Measurements from ENCODE around the gene ABCG4.
"Not testable (repeated sequence)": the region's sequence is repeated elsewhere in the genome, so short reads cannot be mapped to it uniquely, and the experiment has no call there.

Gene ABCG4

GRCh38 chr11:119116601-119117000, 32.3 kb upstream of the ABCG4 start:
- DNase-seq, result no peak

DNA sequence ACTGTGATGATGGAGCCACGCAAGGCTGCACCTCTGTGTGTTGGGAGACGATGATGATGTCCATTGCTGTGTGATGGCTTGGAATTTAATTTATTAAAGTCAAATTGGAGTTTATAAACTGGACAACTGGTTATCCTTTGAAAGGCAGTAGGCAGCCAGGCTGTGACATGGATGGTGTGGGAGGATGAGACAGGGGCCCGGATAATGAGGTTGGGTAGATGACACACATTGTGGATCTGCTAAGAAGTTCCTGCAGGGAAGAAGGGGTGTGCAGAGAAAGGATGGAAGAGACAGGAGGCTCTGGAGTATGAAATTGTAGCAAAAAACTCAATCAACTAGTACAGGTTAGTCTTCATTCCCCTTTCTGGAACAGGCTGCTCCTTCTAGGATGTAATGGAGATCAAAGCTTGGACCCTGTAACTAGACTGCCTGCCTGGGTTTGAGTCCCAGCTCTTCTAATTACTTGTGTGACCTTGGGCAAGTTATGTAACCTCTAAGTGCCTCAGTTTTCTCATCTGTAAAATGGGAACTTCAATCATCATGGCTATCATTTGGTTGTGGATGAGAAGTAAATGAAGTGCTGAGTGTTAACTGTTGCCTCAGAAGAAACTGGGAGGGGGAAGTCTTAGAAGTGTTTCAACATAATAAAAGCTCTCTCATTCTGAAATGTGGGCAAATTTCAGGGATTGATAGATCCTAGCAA, 31.7 kb upstream of the ABCG4 start:
- no peak for DNase-seq

- no peak for DNase-seq
Measured at GRCh38 chr11:119118227-119118626, 30.6 kb upstream of the ABCG4 start.

- DNase-seq, result no peak
Measured at GRCh38 chr11:119118946-119119345, 29.9 kb upstream of the ABCG4 start.

DNA sequence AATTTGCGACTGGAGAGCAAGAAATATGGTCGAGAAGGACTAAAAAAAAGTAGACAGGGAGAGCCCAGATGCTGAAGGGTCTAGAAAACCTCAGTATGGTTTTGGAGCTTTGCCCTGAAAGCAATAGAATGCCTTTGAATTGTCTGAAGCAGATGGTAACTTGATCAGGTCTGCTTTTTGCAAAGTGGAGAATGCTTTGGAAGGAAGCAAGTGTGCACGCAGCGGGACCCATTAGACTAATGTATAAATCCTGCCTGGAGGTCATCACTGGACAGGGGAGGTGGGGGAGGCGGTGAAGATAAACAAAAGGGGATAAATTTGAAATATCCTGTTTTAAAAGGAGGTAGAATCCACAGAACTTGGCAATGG, 28.2 kb upstream of the ABCG4 start:
- DNase-seq, result no peak

DNA sequence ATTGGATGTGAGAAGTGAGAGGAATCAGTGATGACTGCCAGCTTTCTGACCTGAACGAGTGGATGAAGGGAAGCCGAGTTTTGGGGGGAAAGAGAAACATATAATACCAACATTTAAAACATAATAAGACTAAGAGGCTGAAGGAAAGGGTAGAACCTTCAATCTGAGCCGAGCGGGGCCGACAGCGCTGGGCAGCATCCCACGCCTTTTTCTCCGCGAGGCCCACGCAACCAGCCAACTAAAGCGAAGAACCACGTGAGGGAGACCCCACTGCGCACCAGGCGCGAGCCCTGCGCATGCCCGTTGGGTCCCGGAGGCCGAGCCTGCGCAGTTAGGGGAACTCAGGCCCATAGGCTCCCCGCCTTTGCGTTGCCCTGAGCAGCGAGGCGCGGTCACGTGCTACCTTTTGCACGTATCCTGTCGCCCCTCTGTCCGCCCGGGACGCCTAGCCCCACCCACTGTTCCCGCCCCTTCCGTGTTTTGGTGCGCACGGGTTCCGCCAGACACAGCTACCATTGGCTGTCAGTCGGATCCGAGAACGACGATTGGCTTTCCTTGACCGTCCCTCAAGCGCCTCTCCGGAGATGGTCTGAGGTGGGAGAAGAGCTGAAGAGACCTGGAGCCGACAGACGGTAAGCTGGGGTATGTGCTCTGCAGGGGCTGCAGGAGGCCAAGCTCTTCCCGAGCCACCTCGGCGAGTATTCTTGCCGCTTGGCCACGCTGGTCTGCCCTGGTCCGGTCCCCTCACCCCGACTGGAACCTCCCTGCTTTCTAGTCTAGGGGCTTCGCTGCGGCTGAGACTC, 27.6 kb upstream of the ABCG4 start, which contains the start of gene HINFP:
HINFP (plus strand) TSS at position 573 of the 803 bp plus-strand sequence. CDS start 5,365 bp downstream, outside the sequence.
- peak; percentile 100 for DNase-seq

DNA sequence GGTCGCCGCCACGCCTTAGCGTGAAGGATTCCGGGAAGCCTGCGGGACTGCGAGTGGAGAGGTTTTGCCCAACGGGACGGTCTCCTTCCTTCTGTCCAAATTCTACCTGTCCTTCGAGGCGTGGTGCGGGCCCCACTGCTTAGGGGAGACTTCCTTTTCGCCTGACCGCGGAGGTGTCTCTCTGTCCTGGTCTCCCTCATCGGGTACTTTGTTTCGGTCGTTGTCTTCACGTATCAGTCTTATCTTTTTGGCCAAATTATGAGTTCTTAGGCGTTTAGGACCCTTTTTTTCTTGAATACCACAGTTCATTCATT, 27.1 kb upstream of the ABCG4 start:
- DNase-seq, result no peak

- no peak for DNase-seq
Measured at GRCh38 chr11:119125821-119126220, 23.0 kb upstream of the ABCG4 start.

GRCh38 chr11:119126675-119127268, 22.1 kb upstream of the ABCG4 start:
- DNase-seq, result no peak

GRCh38 chr11:119130662-119131061, 18.2 kb upstream of the ABCG4 start:
- DNase-seq, result no peak

DNA sequence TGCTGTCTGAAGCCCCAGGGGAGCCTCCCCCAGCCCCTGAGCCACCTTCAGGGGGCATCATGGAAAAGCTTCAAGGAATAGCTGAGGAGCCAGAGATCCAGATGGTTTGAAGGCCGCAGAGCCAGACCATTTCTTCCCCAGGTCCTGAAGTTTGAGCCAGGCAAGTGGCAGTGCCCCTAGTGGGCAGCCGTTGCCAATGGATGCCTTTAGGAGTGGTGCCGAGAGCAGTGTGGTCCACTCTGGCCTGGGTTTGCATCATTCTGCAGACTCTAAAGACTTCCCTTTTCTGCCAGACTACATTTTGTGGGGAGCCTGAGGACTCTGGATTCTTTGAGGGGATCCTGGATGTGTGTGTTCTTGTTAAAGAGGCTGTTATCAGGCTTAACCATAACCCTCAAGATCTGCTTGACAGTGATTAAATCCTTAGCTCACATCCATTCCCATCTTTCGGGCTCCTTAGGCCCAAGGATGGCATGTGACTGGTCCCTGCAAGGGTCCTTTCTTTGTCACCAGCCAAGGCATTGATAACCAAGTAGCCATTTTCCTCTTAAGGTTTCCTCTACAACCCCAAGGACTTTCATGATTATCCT, 14.4 kb upstream of the ABCG4 start:
- DNase-seq, result no peak

DNA sequence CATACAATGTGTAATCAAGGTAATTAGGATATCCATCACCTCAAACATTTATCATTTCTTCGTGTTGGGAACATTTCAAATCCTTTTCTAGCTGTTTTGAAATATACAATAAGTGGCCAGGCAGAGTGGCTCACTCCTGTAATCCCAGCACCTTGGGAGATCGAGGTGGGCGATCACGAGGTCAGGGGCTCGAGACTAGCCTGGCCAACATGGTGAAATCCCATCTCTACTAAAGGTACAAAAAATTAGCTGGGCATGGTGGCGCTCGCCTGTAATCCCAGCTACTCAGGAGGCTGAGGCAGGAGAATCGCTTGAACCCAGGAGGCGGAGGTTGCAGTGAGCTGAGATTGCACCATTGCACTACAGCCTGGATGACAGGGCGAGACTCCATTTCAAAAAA, 9.6 kb upstream of the ABCG4 start:
- DNase-seq, result not testable (repeated sequence)

GRCh38 chr11:119144825-119145486, 3.9 kb upstream of the ABCG4 start:
- DNase-seq, result no peak

DNA sequence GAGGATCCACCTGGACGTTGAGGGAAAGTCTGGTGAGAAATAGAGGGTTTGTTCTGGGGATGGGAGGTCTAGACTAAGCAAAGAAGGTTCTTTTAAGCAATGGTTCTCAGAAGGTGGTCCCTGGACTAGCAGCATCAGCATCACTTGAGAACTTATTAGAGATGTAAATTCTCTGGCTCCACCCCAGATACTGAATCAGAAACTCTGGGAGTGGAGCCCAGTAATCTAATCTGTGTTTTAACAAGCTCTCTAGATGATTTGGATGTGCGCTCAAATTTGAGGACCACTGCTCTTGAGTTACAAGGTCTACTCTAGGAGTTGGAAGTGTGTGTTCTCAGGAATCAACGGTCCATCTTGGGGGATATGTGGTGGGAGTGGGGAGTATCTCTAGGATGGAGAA, 3.3 kb upstream of the ABCG4 start:
- DNase-seq, result no peak

GRCh38 chr11:119147604-119148333, 1.1 kb upstream of the ABCG4 start:
- DNase-seq, result no peak

DNA sequence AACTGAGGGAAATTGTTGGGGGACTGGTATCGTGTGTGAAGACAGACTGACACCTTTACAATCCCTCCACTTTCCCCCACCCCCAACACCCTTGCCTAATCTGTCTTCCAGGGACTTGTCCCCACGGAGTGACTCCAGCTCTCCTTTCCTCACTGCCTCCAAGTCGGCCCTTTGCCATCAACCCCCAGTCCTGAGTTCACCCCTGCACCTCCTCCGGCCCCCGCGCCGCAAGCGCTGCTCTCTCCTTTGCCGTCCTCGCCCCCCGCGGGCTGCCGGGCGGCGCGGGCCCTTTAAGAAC, 183 bp upstream of the ABCG4 start:
- no peak for DNase-seq

DNA sequence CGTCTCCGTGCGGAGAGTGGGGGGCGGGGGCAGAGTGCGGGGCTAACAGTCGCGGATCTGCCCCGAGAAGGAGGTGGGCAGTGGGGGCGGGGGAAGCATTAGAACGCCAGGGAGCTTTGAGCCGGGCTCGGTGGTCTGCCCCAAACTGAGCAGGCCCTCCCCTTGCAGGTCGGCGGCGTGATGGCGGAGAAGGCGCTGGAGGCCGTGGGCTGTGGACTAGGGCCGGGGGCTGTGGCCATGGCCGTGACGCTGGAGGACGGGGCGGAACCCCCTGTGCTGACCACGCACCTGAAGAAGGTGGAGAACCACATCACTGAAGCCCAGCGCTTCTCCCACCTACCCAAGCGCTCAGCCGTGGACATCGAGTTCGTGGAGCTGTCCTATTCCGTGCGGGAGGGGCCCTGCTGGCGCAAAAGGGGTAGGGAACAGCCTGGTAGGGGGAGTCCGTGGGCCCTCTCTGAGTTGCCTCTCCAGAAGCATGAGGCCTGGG, 979 bp downstream of the ABCG4 start:
- no peak for DNase-seq

GRCh38 chr11:119152043-119152442, 3.2 kb downstream of the ABCG4 start:
- DNase-seq, result no peak

DNA sequence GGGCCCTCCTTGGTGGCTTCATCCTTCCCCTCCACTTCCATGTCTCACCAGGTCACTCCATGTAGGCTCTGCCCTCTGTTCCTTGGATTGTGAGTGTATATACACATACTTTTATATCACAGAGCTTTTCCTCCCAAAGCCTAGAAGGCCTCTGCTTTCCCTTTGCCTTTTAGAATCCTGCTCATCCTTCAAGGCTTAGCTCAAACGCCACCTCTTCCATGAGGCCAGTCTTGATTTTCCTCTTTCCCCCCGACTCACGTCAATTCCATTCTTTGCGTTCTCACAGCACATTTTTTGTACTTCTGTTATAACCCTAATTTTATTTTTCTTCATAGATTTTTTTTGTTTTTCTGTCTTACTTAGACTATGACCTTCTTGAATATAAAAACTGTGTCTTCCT, 3.8 kb downstream of the ABCG4 start:
- no peak for DNase-seq

GRCh38 chr11:119153049-119153818, 4.4 kb downstream of the ABCG4 start:
- DNase-seq, result no peak

GRCh38 chr11:119154178-119154577, 5.3 kb downstream of the ABCG4 start:
- no peak for DNase-seq

Data from activated CD4-positive, alpha-beta T cell treated with anti-CD3 and anti-CD28 coated beads for 4 hours (primary cell).